T-helper 22 cell (primary cell): ENCODE measurements around the gene CCT7.
A peak's percentile ranks its signal among the peaks of the same experiment; 100 is the strongest.

Experiments used
- DNase-seq: peaks from one replicate; pipeline ENCODE4 v3.0.0-alpha.2; 2020; ENCODE audit warnings: low read depth

Gene CCT7

DNA sequence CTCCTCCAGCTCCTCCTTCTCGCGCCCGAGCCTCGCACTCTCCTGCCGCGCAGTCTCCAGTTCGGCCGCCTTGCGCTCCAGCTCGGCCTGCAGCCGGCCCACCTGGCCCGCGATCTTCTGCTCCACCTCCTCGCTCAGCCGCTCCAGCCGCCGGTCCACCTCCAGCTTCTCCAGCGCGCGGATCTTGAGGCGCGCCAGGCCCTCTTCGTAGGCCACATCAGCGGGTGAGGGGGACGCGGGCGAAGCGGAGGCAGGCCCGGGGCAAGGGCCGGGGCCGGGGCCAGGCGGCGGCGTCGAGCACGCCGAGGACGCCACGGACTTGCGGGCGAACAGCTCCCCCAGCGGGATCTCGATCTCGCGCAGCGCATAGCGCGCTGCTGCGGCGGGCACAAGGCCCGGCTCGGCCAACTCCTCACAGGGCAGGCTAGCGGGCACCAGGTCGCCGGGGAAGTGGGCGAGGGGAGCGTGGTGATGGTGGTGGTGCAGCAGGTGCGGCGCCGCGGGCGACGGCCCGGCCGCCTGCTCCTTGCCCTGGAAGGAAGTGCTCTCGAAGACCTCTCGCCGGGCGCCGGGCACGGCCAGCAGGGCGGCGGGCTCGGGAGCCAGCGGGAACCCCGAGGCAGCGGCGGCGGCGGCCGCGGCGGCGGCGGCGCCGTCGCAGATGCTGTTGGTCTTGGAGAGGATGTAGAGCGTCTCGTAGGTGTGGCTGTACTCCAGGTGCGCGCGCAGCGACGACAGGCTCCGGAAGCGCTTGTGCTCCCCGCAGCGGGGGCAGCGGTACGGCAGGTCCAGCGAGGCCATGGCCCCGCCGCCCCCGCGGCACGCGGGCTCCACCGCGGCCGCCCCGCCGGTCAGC lies 35.0 kb downstream of the CCT7 start:
- DNase-seq: peak; percentile 38

DNA sequence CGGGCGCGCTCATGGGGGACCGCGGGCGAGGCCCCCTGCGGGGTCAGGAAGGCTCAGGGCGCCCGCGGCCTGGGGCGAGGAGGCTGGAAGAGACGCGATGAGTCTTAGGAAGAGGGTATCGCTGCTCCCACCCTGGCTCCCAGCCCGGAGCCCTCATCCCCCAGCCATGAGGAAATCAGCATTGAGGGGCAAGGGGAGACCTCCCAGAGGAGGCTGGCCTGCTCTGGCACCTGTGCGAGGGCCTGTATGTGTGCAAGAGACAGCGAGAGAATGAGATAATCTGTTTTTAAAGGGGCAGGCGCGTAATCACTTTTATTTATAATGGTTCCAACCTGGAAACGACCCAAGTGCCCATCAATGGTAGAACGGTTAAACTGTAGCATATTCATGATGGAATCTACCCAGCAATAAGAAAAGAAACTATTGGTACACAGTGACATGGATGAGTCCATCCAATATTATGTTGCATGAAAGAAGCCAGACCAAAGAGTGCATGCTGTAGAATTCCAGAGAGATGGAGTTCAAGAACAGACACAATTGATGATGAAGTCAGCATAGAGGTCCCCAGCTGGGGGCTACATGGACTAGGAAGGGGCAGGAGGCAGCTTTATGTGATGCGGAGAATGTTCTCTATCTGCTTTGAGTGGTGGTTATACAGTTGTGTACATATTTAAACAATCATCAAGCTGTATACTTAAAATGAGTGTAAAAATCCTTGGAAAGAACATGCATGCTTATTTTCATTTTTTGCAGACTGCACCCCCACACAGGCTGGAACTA lies 35.8 kb downstream of the CCT7 start:
- DNase-seq: no peak

DNA sequence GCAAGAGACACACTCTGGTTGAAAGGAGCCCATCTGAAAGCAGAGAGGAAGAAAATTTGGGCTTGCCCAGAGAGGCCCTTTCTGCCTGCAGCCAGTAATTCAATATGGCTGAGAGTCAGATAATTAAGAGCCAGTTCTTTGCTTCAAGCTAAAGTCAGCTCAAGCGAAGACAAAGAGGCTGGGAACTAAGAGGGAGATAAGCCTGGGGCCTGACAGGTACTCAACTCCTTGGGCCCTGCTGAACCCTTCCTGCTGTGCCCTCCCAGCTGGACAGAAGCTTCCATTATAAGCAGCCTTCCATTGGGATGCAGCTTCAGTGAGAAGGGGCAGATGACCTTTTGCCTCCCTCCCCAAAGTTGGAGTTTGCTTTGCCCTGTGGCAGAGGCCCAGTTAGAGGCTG lies 38.2 kb downstream of the CCT7 start:
- no peak for DNase-seq

DNA sequence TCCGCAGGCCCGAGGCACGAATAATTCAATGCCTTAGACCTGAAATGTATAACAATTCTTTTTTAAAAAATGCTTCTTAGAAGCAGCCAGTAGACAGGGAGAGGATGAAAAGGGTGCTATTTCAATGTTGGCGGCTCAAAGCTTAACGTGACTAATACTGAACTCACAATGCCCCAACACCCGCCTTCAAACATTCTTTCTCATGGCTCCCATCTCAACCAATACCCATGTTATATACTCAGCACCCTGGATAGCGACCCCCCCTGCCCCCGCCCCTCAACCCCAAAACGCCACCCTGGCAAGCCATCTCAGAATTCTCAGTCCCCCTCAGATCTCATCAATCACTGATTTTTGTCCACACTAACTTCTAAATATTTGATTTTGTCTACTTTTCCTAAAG lies 45.7 kb downstream of the CCT7 start:
- DNase-seq: no peak

DNA sequence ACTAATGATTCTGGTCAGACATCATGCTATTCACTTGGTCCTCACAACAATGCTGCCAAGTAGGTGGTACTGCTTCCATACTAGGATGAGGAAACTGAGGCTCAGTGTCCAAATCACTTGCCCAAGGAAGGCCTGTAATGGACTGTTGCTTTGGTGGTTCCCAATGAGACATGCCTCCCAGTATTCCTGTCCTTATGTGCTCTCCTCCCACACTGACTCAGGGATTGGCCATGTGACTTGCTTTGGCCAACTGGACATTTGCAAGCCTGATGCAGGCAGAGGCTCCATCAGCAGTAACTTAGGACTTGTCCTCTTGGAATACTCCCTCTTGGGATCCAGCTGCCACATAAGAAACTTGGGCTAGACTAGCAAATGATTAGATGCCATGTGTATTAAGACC lies 47.1 kb downstream of the CCT7 start:
- DNase-seq: no peak

DNA sequence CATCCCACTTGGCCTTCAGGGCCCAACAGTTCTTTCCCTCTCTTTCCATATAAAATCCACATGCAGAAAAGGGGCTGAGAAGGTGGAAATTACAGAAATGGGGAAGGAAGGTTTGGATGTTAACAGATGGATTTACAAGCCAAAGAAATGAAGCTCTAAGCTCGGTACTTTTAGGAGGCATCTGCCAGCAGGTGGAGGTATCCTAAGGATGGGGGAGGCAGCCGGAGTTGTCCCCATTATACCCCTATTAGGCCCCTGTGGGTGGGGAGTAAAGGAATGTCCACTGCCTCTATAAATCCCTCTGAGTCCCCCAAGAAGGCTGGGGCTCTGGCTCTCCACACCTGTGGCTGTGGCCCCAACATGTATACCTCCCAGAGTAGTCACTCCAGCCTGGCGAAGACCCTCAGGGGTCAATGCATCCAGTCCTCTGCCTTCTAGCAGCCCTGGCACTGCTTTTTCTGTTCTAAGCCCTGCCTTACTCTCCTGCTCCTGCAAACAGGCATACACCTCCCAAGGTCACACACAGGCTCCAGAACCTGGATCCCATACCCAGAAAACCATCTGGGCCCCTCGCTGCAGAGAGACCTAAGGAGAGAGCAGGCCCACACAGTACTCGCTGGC lies 48.9 kb downstream of the CCT7 start:
- DNase-seq: no peak

DNA sequence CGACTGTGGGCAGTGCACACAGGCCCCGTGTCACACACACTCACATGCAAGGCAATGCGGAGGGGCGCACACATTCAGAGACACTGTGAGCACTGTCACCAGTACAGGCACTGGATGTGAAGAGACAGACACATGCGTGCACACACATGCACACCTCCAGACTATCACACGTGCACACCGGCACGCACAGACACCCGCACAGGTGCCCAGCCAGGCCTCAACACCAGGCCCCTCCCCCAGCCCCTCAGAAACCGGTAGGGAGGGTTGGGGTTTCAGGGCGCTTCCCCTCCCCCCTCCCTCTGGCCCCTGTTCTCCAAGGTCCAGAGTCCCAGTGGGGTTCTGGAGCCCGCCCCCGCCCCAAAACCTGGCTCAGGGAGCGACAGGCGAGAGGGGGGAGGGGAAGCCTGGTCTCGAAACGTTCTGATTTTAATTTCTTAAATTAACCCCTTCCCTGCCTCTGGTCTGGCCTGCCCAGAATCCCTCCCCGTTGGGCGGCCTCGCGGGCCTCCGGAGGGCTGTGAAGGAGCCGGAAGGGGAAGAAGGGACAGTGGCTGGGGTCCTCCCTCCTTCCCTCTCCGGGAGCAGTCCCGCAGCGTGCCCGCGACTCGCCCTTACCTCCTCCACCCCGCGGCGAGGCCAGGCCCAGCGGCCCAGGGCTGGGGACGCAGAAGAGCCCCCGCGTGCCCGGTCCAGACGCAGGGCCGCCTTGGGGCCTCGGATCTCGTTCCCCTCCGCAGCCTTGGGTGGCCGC lies 49.6 kb downstream of the CCT7 start:
- no peak for DNase-seq

DNA sequence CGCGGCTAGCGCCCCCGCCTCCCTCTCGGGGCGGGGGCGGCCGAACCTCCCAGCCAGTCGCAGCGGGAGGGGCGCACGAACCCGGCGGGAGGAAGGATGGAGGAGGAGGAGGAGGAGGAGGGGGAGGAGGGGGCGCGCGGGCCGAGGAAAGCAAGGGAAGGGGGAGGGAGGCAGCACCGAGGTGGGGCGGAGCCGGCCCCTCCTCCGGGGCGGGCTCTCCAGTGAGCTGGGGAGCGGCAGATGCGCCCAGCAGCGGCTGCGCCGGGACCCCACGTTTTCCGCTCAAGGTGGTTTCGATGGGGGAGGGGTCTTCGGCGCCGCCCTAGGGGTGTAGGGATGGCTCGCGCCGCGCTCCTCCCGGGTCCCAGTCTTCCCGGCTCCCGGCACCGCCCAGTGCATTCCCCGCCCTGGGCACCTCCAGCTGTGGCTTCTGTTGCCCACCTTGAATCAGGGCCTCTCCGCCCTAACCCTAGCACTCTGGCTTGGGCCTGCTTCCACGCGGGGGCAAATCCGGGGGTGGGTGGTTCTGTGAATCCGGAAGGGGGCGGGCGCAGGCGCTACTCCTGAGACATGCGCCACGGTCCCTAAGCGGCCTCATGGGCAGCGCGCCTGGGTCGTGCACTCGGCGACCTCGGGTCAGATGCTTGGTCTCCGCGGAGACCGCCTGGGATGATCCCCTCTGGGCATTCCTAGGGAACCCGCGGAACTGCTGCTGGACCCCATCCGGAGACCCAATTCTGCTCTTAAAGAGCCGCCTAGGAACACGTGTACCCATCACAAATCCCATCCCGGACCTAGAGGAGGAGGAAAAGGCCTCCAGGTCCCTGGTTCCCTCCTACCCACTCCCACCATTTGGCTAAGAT lies 50.4 kb downstream of the CCT7 start, which contains the start of gene FBXO41:
FBXO41 (minus strand) TSS at position 183 of the 863 bp plus-strand sequence. CDS start 14,848 bp downstream, outside the sequence.
- peak; percentile 36 for DNase-seq

DNA sequence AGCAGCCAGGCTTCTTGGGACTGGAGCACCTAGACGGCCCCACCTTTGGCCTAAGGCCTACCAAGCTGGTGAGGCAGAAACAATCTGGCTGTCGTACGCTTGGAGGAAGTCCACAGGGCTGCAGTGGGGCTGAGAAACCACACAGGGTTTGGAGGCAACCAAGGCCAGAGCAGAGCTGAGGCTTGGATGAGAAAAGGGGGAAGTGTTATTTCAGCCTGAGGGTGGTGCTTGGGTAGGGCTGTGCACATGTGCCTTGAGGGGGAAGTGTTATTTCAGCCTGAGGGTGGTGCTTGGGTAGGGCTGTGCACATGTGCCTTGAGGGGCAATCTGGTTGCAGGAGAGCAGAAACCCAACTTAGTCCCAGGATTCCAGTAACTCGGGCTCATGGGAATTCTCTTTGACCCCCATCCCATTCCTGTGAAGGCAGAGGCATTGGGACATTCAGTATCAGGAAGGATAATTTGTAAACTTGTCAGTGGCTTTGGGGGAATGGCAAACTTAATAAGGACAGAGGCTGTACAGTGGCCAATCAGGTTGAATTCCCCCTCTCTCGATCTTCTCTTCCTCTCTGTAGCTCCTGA lies 51.1 kb downstream of the CCT7 start:
- DNase-seq: no peak

DNA sequence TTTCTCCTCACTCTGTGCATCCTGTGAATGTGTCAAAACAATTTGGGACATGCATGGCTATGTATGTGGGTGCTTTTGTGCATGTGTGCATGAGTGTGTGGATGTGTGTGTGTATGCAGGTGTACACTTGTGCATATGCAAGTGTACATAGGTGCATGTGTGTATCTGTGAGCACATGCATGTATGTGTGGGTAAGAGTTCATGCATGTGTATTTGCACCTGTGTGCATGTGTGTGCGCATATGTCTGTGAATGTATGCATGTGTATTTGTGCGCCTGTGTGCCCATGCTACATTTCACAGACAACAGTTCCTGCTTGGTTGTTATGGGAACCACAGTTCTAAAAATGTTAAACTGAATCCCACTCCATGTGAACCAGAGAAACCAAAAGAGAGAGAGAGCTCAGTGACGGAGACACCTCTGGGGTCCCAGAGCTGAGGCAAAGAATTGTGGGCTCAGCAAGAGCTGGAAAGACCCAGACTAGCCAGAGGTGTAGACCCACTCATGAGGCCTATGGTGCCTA lies 52.1 kb downstream of the CCT7 start:
- DNase-seq: no peak

DNA sequence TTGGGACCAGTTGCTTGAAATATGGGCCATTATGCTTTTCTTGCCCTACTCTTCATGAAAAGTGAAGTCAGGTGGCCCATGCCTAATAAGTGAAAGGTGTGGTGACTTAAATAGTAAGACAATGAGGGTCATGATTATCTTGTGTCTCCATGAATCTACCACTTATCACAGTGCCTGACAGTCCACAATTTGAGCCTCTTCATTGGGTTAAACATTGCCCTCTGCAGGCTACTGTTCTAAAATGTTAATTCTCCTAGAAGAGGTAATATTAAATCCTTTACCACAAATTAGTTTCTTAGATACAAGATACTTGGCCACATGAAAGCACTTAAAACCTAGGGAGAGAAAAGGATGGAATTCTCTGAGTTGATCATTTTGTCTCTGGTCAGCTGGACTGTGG lies 55.2 kb downstream of the CCT7 start:
- no peak for DNase-seq

DNA sequence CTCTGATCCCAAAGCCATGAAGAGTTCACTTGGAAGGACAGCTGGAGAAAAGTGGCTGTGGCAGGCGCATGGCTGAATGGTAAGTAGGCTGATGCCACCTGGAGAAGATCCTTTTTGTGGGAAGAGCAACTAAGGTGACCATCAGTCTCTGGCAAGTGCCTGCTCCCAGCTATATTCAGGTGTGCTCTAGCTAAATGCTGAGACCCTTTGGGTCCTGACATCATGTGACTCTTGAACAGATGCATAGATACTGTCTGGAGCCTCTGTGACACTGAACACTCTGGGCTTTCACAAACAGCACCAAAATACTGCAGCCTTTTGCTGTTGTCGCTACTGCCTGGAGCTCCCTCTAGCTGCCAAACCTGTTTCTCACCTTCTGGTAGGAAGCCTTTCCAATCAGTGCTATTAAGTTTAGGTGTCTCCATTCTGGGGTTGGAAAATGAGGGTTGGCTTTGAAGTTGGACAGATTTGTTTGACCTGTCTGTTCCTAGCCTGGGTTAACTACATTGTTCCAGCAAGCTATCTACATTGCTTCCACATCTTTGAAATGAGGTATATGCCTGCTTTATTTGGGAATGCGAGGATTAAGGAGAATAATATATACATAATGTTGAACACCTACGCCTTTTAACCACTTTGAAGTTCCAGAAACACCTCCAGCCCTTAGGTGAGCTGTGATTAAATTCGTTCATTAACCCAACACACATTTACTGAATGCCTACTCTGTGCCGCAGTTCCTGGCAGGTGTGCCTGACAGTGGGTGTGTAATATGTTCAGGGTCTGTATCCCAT lies 56.1 kb downstream of the CCT7 start:
- no peak for DNase-seq

DNA sequence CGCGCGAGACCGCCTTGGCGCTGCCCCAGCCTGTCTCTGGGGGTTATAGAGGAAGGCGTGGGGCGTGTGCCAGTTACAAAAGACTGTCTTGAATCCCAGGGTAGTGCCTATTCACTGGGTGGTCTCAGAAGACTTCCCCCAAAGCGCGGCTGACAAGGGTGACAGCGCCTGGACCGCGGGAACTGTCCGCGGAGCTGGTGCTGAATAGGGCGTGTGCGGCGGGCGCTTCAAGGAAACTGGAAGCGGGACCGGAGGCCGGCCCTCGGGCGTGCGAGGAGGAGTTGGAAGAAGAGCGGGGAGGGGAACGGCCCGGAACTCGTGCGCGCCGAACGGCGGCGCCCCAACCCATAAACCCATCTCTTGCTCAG lies 57.0 kb downstream of the CCT7 start:
- DNase-seq: no peak

DNA sequence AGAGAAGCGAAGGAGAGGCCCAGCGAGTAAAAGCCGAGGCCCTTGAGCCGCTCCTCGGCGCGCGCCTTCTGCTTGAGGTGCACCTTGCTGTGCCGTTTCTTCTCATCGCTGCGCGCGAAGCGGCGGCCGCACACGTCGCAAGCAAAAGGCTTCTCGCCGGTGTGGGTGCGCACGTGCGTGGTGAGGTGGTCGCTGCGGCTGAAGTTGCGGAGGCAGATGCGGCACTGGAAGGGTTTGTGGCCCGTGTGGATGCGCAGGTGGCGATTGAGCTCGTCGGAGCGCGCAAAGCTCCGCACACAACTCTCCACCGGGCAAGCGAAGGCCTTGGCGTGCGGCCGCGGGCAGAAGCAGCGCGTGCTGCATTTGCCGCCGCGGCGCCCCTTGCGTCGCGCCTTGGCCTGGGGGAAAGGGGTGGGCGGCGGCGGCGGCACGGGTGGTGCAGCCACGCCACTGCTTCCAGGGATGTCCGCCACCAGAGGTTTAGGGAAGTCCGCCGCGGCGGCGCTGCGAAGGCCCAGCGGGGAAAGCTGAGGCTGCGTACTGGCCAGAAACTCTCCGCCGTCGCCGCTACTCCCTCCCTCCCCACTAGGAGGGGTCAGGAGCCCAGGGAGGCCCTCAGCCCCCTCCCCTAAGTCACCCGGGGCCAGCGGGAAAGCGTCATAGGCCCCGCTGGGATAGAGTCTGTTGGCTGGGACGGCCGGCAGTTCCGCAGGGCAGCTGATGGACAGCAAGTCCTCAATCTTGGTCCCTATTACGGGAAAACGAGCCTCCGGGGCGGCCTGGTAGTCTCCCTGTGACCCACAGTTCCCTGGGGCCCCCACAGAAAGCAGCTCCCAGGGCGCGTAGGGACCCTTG lies 57.6 kb downstream of the CCT7 start:
- no peak for DNase-seq

DNA sequence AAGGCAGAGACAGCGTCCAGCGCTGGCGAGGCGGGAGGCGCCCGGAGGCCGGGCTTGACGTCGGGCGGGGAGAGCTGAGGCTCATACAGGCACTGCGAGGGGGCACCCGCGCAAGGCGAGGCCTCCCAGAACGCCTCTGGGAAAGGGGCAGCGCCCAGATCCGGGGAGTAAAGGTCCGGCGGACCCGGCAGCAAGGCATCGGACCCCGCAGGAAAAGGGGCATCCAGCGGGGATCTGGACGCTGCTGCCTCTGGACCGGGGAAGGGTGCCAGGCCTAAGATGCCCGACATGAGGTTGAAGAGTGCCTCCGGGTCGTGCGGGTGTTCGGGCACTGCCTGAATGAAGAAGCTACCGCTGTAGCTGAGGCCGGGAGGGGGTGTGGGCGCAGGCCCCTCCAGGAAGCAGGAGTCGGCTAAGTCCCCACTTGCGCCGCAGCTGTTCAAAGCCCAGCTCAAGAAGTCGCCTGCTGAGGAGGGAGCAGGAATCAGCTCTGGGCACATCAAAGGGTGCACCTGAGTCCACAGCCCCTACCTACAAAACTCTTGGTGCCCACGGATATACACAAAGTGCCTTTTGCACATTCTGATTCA lies 58.3 kb downstream of the CCT7 start:
- no peak for DNase-seq

DNA sequence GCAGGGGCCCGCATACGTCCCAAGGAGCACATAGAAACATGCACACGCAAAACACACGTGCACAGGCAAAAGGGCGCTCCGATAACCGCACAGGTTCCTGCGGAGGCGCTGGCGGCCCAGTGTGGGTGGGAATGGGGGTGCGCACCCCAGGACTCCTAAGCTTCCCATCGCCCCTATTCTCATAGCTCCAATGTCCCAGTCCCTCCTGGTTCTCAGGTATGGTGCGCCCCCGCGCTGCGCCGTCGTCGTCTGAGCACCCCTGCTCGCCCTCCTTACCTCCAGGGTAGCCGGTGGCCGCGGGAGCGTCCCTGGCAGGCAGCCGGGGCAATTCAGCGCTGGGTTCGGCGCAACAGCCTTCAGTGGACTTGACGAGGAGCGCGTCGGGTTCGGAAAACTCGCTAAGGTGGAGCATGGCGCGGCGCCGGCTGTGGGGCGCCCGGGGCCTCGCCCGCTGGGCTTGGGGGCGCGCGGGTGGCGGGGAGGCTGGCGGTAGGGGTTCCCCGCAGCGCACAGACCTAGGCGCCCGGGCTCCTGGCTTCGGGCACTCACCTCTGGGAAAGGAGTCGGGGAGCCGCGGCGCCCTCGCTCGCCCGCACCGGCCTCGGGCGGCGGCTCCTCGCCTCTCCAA lies 58.9 kb downstream of the CCT7 start:
- no peak for DNase-seq

DNA sequence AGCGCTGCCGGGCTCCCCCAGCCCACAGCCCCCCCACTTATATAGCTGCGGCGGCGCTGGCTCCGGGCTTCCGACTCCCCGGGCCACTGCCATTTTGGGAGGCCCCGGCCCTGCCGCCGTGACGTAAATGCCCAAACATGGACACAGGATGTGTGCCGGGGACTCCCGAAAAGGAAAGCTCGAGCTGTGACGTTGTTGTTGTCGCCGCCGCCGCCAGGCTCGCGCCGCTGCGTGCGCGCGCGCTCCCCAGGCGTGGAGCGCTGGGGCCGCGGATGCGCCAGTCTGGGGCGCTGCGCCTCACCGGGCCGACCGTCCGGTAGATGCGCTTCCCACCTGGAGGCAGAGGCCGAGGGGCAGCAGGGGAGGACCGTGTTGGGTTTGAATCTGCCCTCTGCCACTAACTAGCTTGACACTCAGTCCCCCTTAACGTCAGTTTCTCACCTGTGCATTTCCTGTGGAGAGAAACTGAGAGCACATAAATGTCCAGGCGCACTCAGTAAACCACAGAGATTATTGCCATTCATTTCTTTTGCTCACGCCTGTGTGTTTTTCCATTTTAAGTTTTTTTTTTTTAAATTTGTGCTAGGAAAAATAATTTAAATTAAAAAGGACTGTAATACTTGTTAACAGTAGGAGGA lies 59.5 kb downstream of the CCT7 start, which contains the start of gene EGR4:
EGR4 (minus strand) TSS at position 15 of the 638 bp plus-strand sequence. CDS start 231 bp downstream, outside the sequence.
- peak; percentile 88 for DNase-seq
